Loucy (cell line): ENCODE results near the gene PMVK.

Source experiments
- H2AFZ ChIP-seq: fragments of 200-600 bp; sonication (generic); 2 replicates; pipeline ENCODE4 v1.6.0; 2016; ENCODE audit warnings: antibody characterized with exemption, mild to moderate bottlenecking, low read length, moderate library complexity
- H3F3A ChIP-seq: fragments of 200-600 bp; 2 replicates; pipeline ENCODE4 v1.6.0; 2016; ENCODE audit warnings: antibody characterized with exemption, low read depth, mild to moderate bottlenecking
- H3K27me3 ChIP-seq: fragments of 200-600 bp; sonication (generic); 2 replicates; pipeline ENCODE4 v1.6.1; 2014; ENCODE audit warnings: low read length, mild to moderate bottlenecking; ENCODE audit not compliant: insufficient read depth, poor library complexity, severe bottlenecking
- H3K36me3 ChIP-seq: fragments of 200-600 bp; sonication (generic); 2 replicates; pipeline ENCODE4 v1.6.1; 2016; ENCODE audit warnings: low read length; ENCODE audit not compliant: insufficient read depth
- H3K4me1 ChIP-seq: fragments of 200-600 bp; sonication (generic); 2 replicates; pipeline ENCODE4 v1.5.1; 2014; ENCODE audit warnings: low read length, mild to moderate bottlenecking; ENCODE audit not compliant: insufficient read depth, poor library complexity, severe bottlenecking
- H3K4me2 ChIP-seq: fragments of 200-600 bp; sonication (generic); 2 replicates; pipeline ENCODE4 v1.6.0; 2014; ENCODE audit warnings: antibody characterized with exemption, low read length, low read depth, mild to moderate bottlenecking; ENCODE audit not compliant: poor library complexity, severe bottlenecking
- H3K4me3 ChIP-seq: fragments of 200-600 bp; sonication (generic); 2 replicates; pipeline ENCODE4 v1.5.1; 2014; ENCODE audit warnings: low read length, mild to moderate bottlenecking, mixed read lengths; ENCODE audit not compliant: poor library complexity, severe bottlenecking
- H3K79me2 ChIP-seq: fragments of 200-600 bp; sonication (generic); 2 replicates; pipeline ENCODE4 v1.6.1; 2014; ENCODE audit warnings: low read length; ENCODE audit not compliant: insufficient read depth
- H3K9ac ChIP-seq: fragments of 200-600 bp; sonication (generic); 2 replicates; pipeline ENCODE4 v1.6.0; 2014; ENCODE audit warnings: mild to moderate bottlenecking, low read depth, low read length, moderate library complexity; ENCODE audit not compliant: poor library complexity, severe bottlenecking
- H3K9me2 ChIP-seq: fragments of 200-600 bp; sonication (generic); replicated peaks from 2 replicates; pipeline ENCODE4 v1.6.1; 2016; ENCODE audit warnings: low read depth, low read length, mixed read lengths
- H3K9me3 ChIP-seq: fragments of 200-600 bp; sonication (generic); 2 replicates; pipeline ENCODE4 v1.6.1; 2014; ENCODE audit warnings: mild to moderate bottlenecking, antibody characterized with exemption, low read length, low read depth; ENCODE audit not compliant: insufficient read depth
- H4K20me1 ChIP-seq: fragments of 200-600 bp; sonication (generic); 2 replicates; pipeline ENCODE4 v1.6.0; 2014; ENCODE audit warnings: antibody characterized with exemption, low read length, mild to moderate bottlenecking; ENCODE audit not compliant: insufficient read depth, poor library complexity, severe bottlenecking
- CTCF ChIP-seq: fragments of 200-600 bp; sonication (generic); conservative IDR thresholded peaks from 2 replicates; pipeline ENCODE4 v1.5.1; 2014; ENCODE audit warnings: mild to moderate bottlenecking, antibody characterized with exemption, low read length
- EZH2phosphoT487 ChIP-seq: fragments of 200-600 bp; IDR thresholded peaks from 2 replicates; pipeline ENCODE4 v1.6.1; 2018; ENCODE audit warnings: antibody characterized with exemption, mild to moderate bottlenecking, moderate library complexity, borderline replicate concordance

PMVK gene

GRCh38 chr1:154962156-154962749 is 25.7 kb upstream of the PMVK start:
- H4K20me1 ChIP-seq, result peaks cover 19% of the 10 kb centered on the region
- H3F3A ChIP-seq, result no peaks in the 10 kb centered on the region; the same call in 1 of the 2 replicates
- peaks cover 59% of the 10 kb centered on the region for H3K79me2 ChIP-seq
- H3K4me1 ChIP-seq, result peaks cover 22% of the 10 kb centered on the region
- peak overlapping the region; percentile 93 for H3K9ac ChIP-seq
- H3K9me2 ChIP-seq, result no peaks in the 10 kb centered on the region
- no peaks in the 10 kb centered on the region for H3K9me3 ChIP-seq
- peaks cover 27% of the 10 kb centered on the region; the same call in 1 of the 2 replicates for H3K36me3 ChIP-seq
- peak overlapping the region; percentile 80; the same call in 1 of the 2 replicates for H2AFZ ChIP-seq
- peak overlapping the region; percentile 92 for H3K4me3 ChIP-seq
- H3K4me2 ChIP-seq, result peak overlapping the region; percentile 96
- TF ChIP-seq CTCF, result no peak
- no peak for TF ChIP-seq EZH2phosphoT487
- H3K27me3 ChIP-seq, result no peaks in the 10 kb centered on the region

GRCh38 chr1:154961207-154962155 is 25.0 kb upstream of the PMVK start, which contains the start of gene PYGO2:
TSS of gene PYGO2 (minus strand) at chr1:154961782. CDS start at chr1:154961576, 206 bp downstream.
- peak within 1 kb of the TSS; percentile 80 for H2AFZ ChIP-seq

More at GRCh38 chr1:154961207-154962155, 25.0 kb upstream of the PMVK start, which contains the start of gene PYGO2:
- peak; percentile 66 for TF ChIP-seq CTCF
- no peak for TF ChIP-seq EZH2phosphoT487
- Histone ChIP-seq H3K79me2 (peaks cover 66% of the 10 kb centered on the region), H3K9me2 (no peaks in the 10 kb centered on the region), H3K27me3 (no peaks in the 10 kb centered on the region), H3K4me3 (peak within 1 kb of the TSS; percentile 92), H3K36me3 (peaks cover 24% of the 10 kb centered on the region; the same call in 1 of the 2 replicates), H3K4me1 (peaks cover 28% of the 10 kb centered on the region), H3F3A (no peaks in the 10 kb centered on the region; the same call in 1 of the 2 replicates), H3K4me2 (peak within 1 kb of the TSS; percentile 96), H3K9ac (peak within 1 kb of the TSS; percentile 93), H4K20me1 (peaks cover 19% of the 10 kb centered on the region), H3K9me3 (no peaks in the 10 kb centered on the region)
